T-helper 1 cell treated with Interleukin-12 subunit alpha and Interleukin-12 subunit beta and Interleukin-4 antibody, amounts not matched to agents 30 ng/mL and 1 ng/mL, for 36 hours (primary cell): ENCODE data around the gene MRPS2. TPM values are rescaled to one million over a fixed set of nuclear protein-coding genes. Genes with fewer than 3 reads are reported as not detected.

Experiments used
- intact Hi-C: fragments of 100-400 bp; cut with micrococcal nuclease; formaldehyde crosslinking; loops from one replicate; pipeline ENCODE4 v1.15.1; 2024
- total RNA-seq: library from RNA; stranded (reverse); gene quantifications from 2 replicates; pipeline ENCODE4 v1.2.3, GENCODE V29; 2022

MRPS2 gene
- total RNA-seq, 1 donor from 2014 or later, result 37.0 TPM

DNA sequence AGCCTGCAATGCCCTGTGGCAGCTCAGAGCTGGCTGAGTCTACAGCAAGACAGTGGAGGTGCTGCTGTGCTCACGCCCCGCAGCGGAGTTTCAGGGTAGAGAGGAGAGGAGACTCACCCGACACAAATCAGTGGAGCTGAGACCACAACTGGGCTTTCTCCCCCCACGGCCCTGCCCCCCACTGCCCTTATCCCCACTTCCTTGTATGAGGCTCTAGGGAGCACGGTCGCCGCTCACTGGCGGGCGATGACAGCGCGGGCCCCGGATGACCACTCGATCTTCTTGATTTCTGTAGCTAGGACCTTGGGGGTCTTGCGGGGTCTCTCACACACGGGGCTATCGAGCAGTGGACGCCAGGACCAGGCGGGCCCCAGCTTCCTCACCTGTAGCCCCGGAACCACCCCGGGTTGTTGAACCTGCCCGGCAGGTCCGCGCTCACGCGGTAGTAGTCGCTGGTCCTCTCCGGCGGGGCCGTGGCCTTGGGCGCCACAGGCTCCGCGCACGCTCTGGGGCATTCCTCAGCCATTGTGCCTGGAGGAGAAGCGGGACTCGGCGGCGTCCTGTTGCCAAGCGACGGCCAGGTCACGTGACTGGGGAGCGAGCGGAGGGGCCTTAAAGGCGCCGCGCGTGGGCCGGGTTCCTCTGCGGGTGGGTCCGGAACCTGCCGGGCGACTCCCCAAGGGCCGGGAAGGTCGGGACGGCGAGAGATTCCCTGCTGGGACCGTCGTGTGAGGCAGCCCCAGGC is 984 bp upstream of the MRPS2 start:
- intact Hi-C loops, result loop anchor here (2.0 to 10.0 kb wide), 3 partner anchors 31 to 1431 kb away; partner anchors contain the start of genes BRD3 and WDR5

GRCh38 chr9:135500071-135500524 is 384 bp upstream of the MRPS2 start:
- intact Hi-C loops, result loop anchor here (2.0 to 10.0 kb wide), 3 partner anchors 31 to 1431 kb away; partner anchors contain the start of genes BRD3 and WDR5

DNA sequence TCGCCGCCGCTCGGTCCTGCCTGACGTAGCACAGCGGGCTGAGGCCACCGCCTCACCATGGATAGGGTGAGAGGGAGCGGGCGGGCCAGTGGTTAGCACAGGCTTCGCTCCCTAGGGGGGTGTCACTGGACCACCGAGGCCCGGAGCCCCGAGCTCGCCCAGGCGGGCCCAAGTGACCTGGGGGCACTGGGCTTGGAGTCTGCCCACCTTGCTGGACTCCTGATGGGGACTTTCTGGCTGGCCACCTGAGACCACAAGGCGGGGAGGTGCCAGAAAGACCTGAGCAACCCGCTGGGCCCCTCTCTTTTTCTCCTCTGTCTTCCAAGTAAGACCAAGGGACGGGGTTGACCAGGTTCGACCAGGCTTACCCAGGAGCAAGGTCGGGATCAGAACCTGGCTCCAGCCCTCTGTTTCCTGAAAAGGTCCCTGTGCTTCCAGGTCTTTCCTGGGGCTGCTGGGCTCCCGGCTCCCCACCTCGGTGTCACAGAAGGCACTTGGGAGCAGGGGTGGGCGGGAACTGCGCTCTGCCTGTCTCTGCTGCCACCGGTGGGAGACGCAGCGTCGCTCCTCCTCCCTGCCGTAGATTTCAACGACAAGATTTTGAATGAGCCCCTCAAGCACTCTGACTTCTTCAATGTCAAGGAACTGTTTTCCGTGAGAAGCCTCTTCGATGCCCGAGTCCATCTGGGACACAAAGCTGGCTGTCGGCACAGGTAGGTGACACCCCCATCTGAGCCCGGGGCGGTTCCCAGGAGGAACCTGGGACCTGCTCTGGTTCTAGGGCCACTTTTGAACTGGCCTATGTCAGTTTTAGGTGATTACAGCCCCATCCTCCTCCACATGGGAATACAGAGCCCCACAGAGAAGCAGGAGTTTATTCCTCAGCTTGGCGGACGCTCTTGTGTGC is 1.0 kb downstream of the MRPS2 start:
- intact Hi-C loops, result loop anchor here (2.0 to 10.0 kb wide), 3 partner anchors 33 to 1433 kb away; partner anchors contain the start of genes BRD3 and WDR5

DNA sequence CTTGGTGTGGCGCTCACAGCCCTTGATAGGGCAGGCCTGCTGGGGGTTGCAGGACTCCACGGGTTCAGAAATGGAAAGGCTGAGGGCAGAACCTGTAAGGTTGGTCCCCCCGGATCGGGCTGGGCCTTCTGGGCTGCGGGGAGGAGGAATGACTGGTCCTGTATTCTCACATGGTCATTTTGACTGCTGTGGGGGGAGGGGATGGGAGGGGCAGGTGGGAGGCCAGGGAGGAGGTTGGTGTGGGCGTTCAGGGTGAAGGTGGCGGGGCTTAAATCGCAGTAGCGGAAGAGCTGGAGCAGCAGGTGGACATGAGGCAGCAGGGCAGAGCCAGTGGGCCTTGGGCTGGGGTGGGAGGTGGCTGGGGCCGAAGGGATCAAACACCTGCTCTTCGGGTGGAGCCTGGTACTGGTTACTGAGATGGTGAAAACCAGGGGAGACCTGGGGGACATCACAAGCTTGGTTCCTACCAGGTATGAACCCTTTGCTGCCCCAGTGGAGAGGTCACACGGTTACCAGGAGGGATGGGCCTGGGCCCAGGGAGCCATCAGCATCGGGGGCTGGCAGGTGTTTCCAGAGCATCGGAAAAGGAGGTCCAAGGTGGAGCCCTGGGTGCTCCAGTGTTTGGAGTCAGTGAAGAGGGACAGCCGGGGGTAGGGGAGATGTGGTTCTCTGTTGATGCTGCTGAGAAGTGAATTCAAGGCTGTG is 1.8 kb downstream of the MRPS2 start:
- intact Hi-C loops, result loop anchor here (10.0 kb wide), 1 partner anchor 1368 kb away; the partner anchor contains the start of gene WDR5

GRCh38 chr9:135502873-135503321 is 2.4 kb downstream of the MRPS2 start:
- intact Hi-C loops, result loop anchor here (10.0 kb wide), 1 partner anchor 1368 kb away; the partner anchor contains the start of gene WDR5

DNA sequence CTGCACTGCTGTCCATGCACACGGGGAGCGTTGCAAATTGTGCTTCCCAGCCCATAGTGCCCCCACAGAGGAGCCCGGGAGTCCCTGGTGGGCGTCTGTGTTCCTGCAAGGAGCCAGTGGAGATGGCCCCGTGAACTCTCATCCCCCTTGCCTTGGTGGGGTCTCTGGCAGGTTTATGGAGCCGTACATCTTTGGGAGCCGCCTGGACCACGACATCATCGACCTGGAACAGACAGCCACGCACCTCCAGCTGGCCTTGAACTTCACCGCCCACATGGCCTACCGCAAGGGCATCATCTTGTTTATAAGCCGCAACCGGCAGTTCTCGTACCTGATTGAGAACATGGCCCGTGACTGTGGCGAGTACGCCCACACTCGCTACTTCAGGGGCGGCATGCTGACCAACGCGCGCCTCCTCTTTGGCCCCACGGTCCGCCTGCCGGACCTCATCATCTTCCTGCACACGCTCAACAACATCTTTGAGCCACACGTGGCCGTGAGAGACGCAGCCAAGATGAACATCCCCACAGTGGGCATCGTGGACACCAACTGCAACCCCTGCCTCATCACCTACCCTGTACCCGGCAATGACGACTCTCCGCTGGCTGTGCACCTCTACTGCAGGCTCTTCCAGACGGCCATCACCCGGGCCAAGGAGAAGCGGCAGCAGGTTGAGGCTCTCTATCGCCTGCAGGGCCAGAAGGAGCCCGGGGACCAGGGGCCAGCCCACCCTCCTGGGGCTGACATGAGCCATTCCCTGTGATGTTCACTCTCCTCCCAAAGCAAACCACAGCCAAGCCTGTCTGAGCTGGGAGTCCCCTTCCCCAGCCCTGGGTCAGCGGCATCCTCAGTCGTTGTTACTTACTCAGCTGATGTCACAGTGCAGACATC is 3.1 kb downstream of the MRPS2 start:
- intact Hi-C loops, result loop anchor here (10.0 kb wide), 1 partner anchor 1369 kb away; the partner anchor contains the start of gene WDR5

DNA sequence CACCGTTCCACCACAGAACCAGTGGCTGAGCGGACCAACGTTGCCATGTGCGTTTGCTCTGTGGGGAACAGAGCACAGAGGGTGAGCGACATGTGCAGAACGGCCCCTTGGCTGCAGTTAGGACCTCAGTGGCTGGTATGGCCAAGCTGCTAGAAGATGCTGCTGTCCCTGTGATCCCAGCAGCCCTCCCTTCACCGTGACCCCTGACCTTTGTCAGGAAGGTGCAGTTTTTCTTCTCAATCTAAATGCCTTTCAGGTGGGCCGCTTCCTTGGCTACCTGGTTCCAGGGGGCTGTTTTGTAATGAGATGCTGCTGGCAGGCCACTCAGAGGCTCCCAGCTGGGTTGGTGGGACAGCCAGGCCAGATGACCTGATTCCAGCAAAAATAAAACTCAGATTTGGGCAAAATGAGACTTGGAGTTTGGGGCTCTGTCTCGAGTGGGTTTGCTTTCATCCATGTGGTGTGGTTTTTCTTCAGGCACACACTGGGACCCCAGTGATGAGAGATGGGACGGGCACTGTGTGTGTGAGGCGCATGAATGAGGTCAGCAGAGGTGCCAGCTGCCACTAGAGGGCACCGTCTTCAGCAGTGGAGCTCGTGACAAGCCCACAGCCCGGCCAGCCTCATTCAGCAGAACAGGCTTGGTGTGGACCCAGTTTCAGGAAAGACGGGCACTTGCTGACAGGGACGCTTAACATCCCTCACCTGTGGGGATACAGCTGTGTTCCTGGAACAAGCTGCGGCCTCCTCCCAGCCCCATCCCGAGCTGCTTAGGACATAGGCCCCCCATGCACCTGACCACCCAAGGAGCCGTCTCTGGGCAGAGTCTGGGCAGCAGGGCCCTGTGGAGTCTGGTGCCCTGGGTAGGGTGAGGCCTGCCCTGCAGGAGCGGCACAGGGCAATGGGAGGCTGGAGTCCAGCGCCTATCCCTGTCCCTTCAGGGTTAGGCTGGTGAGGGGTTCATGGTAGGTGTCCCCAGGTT is 4.1 kb downstream of the MRPS2 start:
- intact Hi-C loops, result loop anchor here (10.0 kb wide), 1 partner anchor 1370 kb away; the partner anchor contains the start of gene WDR5

- intact Hi-C loops, result loop anchor here (10.0 kb wide), 1 partner anchor 1371 kb away; the partner anchor contains the start of gene WDR5
These were observed 5.1 kb downstream of the MRPS2 start for GRCh38 chr9:135505406-135506187.

DNA sequence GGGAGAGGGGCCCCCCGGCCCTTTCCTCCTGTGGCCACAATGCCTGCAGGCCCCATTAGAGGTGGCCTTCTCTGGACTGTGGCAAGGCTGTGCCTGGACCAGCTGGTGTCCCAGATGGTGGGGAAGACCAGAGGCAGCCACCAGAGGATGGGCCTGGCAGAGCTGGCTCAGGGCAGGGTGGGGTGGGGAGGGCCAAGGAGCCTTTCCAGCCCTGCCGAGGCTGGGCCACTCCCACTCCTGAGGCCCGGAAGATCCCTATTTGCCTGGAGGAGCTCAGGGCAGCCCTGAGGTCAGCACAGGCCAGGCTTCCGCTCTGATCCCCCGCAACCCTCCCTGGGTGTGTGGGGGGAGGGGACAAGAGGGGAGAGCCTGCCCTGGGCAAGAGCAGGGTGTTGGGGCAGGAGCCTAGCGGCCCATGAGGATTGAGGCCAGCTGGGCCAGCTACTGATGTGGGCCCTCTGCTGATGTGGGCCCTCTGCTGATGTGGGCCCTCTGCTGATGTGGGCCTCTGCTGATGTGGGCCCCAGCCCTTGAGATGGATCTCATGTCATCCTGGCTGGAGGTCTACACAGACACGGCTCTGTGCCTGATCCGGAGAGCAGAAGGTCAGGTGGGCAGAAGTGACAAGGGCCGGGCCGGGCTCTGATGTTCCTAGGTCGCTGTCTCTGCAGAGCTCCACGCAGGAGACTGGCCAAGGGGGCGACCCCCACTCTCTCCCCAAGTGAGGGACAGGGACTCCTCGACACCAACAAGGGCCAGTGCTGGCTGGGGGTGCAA is 6.0 kb downstream of the MRPS2 start:
- intact Hi-C loops, result loop anchor here (10.0 kb wide), 1 partner anchor 1372 kb away; the partner anchor contains the start of gene WDR5

DNA sequence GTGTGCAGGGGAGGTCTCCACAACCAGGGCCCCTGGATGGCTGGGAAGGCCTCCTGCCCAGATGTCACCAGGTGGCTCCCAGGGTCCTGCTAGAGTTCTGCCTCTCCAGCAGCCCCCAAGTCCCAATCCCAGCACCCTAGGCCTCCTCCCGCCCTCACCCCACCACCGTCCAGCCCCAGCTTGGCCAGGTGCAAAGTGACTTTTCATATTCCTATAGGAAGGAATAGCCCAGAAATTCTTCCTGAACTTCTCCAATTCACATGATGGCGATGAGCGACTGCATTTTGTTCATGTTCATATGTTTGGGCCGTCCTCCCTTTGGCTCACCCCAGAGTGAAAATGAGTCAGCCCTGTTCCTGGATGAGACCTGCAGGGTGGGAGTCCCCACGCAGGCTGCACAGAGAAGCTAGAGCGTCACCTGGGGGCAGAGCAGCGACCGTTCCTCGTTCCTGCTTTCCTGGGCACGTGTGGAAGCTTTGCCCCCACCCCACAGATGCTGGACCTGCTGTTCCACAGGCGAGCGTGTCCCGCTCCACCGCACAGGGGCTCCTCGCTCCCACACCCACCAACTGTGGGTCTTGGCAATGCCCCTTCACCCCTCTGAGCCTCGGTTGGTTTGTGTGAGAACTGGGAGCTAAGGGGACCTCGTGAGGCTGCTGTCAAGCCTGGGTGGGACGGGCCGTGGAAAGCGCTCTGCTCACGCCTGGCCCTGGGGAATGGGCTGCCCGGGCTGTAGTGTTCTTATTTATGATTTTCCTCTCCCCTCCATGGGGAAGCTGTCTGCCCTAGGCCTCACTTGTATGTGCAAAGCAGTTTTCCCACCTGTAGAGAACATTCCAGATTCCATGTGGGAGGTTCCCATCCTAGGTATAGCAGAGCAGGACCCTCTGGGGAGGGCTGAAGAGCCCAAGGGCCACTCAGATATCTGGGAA is 6.9 kb downstream of the MRPS2 start:
- intact Hi-C loops, result loop anchor here (10.0 kb wide), 1 partner anchor 1373 kb away; the partner anchor contains the start of gene WDR5

- intact Hi-C loops, result loop anchor here (10.0 kb wide), 1 partner anchor 1374 kb away; the partner anchor contains the start of gene WDR5
These were observed 7.8 kb downstream of the MRPS2 start for GRCh38 chr9:135508211-135508820.

DNA sequence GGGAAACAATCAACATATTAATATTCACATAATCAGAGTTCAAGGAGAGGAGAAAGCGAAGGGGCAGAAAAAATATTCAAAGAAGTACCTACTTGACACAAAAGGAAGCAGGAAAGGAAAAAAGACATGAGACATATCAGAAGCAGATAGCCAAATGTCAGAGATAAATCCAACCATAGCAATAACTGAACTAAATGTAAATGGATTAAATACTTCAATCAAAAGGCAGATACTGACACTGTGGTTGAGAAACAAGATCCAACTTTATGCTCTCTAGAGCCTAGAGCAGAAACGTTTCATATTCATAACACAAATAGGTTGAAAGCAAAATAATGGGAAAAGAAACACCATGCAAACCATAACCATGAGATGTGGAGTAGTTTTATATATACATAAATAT is 9.0 kb downstream of the MRPS2 start:
- intact Hi-C loops, result loop anchor here (10.0 kb wide), 1 partner anchor 1375 kb away; the partner anchor contains the start of gene WDR5

- intact Hi-C loops, result no loop called here
These were observed 11.7 kb downstream of the MRPS2 start for GRCh38 chr9:135512241-135512603.

DNA sequence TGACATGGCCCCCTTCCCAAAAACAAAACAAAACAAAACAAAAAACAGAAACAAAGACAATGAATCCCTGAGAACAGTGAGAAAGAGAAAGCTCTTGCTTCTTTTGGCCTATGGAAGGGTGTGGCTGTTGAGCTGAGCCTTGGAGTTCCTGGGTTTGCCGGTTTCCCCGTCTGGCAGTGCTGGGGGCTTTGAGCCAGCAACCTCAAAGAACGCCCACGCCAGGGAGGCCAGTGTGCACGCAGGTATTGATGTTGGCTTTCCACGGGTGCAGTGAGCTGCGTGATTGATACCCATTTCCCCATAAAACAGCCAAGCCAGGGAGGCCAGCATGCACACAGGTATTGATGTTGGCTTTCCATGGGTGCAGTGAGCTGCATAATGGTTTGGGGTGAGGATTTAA is 12.4 kb downstream of the MRPS2 start:
- intact Hi-C loops, result no loop called here

- intact Hi-C loops, result no loop called here
These were observed 12.9 kb downstream of the MRPS2 start for GRCh38 chr9:135513351-135513846.
